KBM-7 (cell line): Measurements from ENCODE around the gene NABP2.
"Not testable (repeated sequence)": the region's sequence is repeated elsewhere in the genome, so short reads cannot be mapped to it uniquely, and the experiment has no call there.

Experiments
- DNase-seq: peaks from one replicate; pipeline ENCODE4 v3.0.0-alpha.2; 2015
- in situ Hi-C: fragments of 300-500 bp; cut with MboI; formaldehyde crosslinking; loops from 2 replicates; pipeline ENCODE4 v1.14.3; 2020; ENCODE audit warnings: low sequenced_read_pairs, low pct_unique_long_range_greater_than_20kb, mixed read lengths

Gene NABP2

DNA sequence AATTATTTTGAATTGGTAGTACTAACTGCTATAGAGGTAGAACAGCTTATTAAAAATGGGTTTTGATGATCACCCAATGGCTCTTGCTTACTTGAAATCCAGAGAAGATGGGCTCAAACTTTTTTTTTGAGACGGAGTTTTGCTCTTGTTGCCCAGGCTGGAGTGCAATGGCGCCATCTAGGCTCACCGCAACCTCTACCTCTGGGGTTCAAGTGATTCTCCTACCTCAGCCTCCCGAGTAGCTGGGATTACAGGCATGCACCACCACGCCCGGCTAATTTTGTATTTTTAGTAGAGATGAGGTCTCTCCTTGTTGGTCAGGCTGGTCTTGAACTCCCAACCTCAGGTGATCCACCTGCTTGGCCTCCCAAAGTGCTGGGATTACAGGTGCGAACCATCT is 38.8 kb downstream of the NABP2 start:
- in situ Hi-C loops, DNase-seq: not testable (repeated sequence)

DNA sequence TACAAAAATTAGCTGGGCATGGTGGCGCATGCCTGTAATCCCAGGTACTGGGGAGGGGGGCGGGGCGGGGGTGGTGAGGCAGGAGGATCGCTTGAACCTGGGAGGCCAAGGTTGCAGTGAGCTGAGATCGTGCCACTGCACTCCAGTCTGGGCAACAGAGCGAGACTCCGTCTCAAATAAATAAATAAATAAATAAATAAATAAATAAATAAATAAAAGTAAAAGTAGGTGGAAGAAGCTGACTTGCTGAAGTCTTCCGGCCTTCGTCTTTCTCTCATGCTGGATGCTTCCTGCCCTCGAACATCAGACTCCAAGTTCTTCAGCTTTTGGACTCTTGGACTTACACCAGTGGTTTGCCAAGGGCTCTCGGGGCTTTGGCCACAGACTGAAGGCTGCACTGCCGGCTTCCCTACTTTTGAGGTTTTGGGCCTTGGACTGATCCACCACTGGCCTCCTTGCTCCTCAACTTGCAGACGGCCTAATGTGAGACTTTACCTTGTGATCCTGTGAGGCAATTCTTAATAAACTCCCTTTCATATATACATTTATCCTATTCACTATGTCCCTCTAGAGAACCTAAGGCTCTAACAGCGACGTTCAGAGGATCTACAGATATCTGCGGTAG is 42.0 kb downstream of the NABP2 start:
- in situ Hi-C loops, DNase-seq: not testable (repeated sequence)

DNA sequence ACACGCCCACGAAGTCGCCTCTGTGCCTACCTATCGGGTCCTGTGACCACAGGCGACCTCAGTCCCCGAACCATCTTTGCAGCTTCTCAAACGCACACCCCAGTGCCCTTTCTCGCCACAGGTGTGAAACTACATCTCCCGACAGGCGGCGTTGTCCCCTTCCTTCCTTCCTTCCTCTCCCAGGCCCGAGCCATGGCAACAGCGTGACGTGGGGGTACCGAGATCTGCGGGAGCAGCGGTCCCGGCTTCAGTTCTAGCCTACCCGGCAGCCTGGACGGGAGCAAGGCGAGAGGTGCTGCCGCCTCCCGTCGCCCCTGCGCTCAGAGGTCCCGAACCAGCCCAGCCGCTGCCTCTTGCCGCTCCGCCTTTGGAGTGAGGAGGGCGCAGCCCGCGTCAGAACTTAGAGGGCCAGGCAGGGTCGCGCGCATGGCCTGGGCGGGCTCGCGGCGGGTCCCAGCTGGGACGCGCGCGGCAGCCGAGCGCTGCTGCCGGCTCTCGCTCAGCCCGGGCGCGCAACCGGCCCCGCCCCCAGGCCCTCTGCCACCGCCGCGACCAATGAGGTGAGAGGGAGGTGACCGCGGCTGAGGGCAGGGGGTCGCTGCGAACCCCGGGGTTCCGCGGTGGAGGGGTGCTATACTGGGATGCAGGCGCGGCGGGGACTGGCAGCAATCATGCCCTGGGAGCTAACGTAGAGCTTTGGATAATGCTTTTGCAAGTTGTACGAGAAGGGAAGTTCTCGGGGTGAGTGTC is 42.7 kb downstream of the NABP2 start, which contains the start of gene COQ10A:
TSS of gene COQ10A (plus strand) at position 250 of the 750 bp plus-strand sequence. CDS start at position 427, 177 bp downstream.
- in situ Hi-C loops, result no loop called here
- peak; percentile 95 for DNase-seq

DNA sequence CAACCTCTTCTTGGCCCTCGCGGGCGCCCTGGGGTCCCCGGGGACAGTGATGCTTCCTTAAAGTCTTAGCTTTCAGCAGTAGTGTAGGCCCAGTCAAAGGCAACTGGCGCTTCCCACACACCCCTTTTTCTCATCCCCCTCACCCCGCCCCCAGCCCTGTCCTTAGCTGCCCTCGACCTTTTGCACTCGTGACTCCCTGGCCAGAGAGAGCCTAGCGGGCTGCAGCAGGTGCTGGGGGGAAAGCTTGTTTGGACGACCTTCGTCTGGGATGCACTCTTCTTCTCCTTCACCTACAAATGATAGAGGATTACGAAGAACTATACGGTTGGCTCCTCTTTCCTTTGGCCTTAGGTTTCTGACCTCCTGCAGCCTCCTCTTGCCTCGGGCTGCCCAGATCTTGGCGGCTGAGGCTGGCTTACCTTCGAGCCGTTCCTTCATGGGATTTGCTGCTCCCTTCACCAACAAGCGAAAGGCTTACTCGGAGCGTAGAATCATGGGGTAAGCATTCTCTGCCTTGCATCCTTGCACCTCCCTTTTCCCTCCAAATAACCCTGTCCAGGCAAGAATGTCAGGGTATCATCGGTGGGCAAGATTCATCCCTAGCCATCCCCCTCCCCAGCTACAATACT is 43.4 kb downstream of the NABP2 start:
- in situ Hi-C loops, result no loop called here
- no peak for DNase-seq

DNA sequence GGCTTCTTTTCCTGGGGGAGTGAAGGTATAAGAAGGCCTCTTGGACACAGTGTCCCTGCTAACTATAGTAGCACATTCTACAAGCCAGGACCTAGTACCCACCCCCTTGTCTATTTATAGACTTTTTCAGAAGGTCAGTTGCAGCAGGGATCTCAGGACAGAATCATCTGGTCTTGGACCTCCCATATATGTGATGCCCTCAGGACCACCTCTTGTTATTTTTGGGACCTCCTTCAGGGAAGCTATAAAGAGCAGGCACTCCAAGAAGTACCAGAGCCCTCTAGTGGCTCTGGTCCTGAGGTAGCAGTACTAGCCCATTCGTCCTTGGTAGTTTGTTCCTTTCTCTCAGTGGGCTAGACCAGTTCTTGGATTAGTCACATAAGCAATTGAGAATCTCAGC is 46.9 kb downstream of the NABP2 start:
- DNase-seq, result peak; percentile 46
- in situ Hi-C loops, result no loop called here

DNA sequence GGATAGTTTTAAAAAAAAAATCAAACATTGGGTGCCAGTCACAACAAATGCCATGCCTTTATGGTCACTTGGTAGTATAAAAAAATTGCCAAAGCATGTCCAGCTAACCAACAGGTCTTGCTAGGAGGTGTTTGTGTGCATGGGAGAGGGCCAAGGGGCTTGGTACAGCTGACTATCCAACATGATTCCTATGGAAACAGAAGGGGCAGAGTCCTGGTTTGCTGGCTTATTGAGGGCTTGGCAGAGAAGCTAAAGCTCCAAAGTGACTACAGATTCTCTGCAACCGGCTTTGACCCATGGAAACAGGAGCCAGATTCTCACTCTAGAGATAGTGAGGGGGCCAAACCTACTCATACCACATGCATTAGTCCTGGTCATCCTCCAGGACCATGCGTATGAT is 48.3 kb downstream of the NABP2 start:
- in situ Hi-C loops, DNase-seq: not testable (repeated sequence)

DNA sequence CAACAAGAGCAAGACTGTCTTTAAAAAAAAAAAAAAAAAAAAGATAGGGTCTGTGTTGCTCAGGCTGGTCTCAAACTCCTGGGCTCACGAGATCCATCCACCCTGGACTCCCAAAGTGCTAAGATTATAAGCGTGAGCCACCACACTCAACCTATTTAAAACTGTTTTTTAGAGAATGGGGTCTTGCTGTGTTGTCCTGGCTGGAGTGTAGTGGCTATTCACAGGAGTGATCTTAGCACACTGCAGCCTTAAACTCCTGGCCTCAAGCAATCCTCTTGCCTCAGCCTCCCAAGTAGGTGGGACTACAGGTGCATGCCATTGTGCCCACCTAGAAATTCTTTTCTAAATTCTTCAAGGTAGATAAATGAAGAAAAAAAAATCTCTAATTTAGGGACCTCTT is 50.2 kb downstream of the NABP2 start:
- in situ Hi-C loops, result no loop called here
- DNase-seq, result no peak

DNA sequence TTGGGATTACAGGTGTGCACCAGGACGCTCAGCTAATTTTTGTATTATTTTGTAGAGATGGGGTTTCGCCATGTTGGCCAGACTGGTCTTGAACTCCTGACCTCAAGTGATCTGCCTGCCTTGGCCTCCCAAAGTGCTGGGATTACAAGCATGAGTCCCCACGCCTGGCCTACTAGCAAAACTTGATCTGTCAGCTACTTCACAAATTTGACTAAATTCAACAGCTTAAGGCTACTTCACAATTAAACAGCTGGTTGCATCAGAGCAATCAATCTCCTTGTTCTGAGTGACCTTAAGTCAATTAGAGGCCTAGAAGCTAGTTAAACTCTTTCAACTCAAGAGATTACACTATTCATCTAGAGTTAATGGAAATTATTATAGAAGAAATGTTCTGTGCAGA is 54.8 kb downstream of the NABP2 start:
- no peak for DNase-seq

More for the DNA sequence above, 54.8 kb downstream of the NABP2 start:
- in situ Hi-C loops, result no loop called here
